Mesothelial cell of epicardium (in vitro differentiated cells): ENCODE data around the gene OSBPL5. TPM values are rescaled to one million over a fixed set of nuclear protein-coding genes. Genes with fewer than 3 reads are reported as not detected.
A peak's percentile ranks its signal among the peaks of the same experiment; 100 is the strongest.

Experiments
- DNase-seq, 2 experiments: peaks; one replicate each; pipeline ENCODE4 v3.0.0; 2021; ENCODE audit warnings: low spot score in 2 of 2; ENCODE audit not compliant: unreplicated experiment in 2 of 2
- H3K27ac Mint-ChIP-seq: 2 replicates; pipeline ENCODE4 v1.8.0; 2021; ENCODE audit warnings: mixed read lengths
- H3K27me3 Mint-ChIP-seq: 2 replicates; pipeline ENCODE4 v1.8.0; 2021; ENCODE audit warnings: low read depth, mixed read lengths
- H3K36me3 Mint-ChIP-seq: 2 replicates; pipeline ENCODE4 v1.8.0; 2021; ENCODE audit warnings: mixed read lengths
- H3K4me1 Mint-ChIP-seq: 2 replicates; pipeline ENCODE4 v1.8.0; 2021; ENCODE audit warnings: mixed read lengths
- H3K4me3 Mint-ChIP-seq: 2 replicates; pipeline ENCODE4 v1.8.0; 2021; ENCODE audit warnings: mild to moderate bottlenecking, moderate library complexity, mixed read lengths
- H3K9me3 Mint-ChIP-seq: 2 replicates; pipeline ENCODE4 v1.8.0; 2021; ENCODE audit warnings: mixed read lengths
- CTCF ChIP-seq: fragments of 200-600 bp; sonication (generic); IDR thresholded peaks from one replicate; pipeline ENCODE4 v1.5.0; 2021; ENCODE audit warnings: antibody characterized with exemption; ENCODE audit not compliant: unreplicated experiment
- total RNA-seq: library from RNA; stranded (reverse); gene quantifications from 3 replicates; pipeline ENCODE4 v1.2.1, GENCODE V29; 2021

Gene OSBPL5
- total RNA-seq, 1 donor from 2014 or later, result 37.1 TPM

DNA sequence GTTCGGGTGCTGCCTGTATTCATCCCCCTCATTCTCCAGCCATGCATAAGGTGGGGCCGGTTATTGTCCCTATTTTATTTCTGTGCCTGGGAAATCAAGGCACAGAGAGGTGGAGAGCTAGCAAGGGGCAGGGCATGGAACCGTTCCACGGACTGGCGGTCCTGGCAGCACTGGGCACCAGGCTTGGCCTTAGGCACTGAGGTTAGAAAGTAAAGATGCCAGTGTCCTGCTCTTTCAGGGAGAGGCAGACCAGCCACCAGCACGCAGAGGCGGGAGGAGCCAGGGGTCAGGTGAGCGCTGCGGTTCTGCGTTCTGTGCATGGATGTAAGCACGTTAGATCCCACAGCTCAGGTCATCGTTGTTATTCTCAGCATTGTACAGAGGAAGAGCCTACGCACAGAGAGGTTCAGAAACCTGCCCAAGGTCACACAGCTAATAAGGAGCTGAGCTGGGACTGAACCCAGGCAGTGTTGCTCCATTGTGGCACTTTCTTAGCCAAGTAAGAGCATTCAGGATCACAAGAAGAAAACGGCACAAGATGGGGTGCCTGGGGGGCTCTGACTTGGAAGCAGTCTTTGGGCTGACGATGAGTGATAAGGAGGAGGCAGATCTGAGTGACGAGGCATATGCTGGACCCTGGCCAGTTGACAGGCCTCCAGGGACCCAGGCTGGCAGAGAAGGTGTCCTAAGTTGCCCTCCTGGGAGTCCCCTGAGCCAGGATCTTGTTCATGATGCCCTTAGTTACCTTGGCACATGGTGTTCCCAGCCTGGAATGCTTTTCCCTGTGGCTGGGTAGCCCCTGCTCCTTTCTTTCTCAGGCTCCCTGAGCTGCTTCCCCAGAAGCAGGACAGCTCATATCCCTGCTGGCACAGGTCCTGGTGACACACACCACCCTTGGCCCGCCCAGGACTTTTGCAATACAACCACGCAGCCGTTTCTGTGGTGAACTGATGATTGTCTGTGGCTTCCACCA is 41.1 kb downstream of the OSBPL5 start:
- DNase-seq, result no peak
- no peak overlapping the region for H3K4me3 Mint-ChIP-seq
- H3K36me3 Mint-ChIP-seq, result peaks cover 4% of the 10 kb centered on the region
- no peak for TF ChIP-seq CTCF
- H3K27ac Mint-ChIP-seq, result no peak overlapping the region
- H3K9me3 Mint-ChIP-seq, result no peaks in the 10 kb centered on the region
- no peaks in the 10 kb centered on the region for H3K27me3 Mint-ChIP-seq
- H3K4me1 Mint-ChIP-seq, result no peaks in the 10 kb centered on the region

DNA sequence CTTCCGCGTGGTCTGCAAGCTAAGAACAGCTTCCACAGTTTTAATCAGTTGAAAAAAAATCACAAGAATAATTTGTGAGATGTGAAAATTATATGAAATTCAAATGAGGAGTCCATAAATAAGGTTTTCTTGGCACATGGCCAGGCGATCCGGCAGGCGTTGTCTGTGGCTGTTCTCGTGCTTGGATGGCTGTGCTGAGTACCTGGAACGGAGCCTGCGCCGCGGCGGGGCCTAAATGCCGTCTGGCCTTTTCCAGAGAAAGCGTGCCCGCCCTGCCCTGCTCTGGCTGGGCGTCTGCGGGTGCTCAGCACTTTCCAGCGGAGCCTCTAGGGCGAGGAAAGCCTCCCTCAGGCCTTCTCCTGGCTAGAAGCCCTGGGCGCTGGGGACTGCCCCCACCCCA is 41.8 kb downstream of the OSBPL5 start:
- no peak overlapping the region for H3K4me3 Mint-ChIP-seq
- H3K27ac Mint-ChIP-seq, result no peak overlapping the region
- DNase-seq, result peak in 1 of 2 experiments; percentile 16
- H3K4me1 Mint-ChIP-seq, result no peaks in the 10 kb centered on the region
- H3K36me3 Mint-ChIP-seq, result peaks cover 4% of the 10 kb centered on the region
- H3K9me3 Mint-ChIP-seq, result peaks cover under 1% of the 10 kb centered on the region
- H3K27me3 Mint-ChIP-seq, result no peaks in the 10 kb centered on the region
- no peak for TF ChIP-seq CTCF

GRCh38 chr11:3122775-3123201 is 42.3 kb downstream of the OSBPL5 start:
- Mint-ChIP-seq H3K36me3 (peaks cover 10% of the 10 kb centered on the region), H3K4me1 (no peaks in the 10 kb centered on the region), H3K27me3 (no peaks in the 10 kb centered on the region), H3K4me3 (no peak overlapping the region), H3K9me3 (peaks cover 6% of the 10 kb centered on the region), H3K27ac (no peak overlapping the region)
- TF ChIP-seq CTCF, result no peak
- DNase-seq, result peak in 1 of 2 experiments; percentile 16

DNA sequence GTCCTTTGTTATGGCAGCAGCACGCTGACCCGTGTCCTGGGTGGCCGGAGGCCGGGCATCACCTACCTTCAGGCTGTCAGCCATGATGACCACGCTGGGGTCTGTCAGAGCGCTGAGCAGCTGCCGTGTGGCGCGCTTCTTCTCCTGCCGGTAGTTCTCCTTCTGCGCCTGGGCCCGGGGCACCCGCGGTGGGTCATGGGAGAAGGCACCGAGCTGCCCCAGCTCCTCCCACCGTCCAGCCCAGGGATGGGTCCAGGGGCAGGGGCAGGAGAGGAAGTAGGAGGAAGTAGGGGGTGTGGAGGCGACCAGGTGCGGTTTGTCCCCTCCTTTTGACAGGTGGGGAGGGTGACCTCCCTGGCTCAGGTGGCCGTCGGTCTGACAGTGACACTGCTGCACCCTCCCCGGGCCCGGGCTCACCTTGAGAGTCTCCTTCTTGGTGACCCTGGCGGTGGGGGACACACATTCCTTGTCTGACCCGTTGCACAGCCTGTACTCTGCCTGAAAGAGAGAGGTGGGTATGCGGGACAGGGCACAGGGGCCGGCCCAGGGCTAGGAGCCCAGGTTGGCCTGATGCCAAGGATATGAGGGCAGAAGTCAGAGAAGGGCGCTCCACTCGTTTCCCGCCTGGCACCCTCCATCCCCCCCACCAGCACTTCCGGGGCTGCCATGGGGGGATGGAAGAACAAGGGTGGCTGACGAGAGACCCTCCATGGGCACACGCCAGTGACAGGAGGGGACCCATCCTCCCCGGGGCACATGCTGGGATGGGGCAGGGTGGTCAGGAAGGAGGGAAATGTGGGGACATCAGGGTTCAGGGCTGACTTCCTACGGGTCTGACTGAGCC is 43.0 kb downstream of the OSBPL5 start:
- DNase-seq, result peak in 1 of 2 experiments; percentile 16
- H3K4me3 Mint-ChIP-seq, result no peak overlapping the region
- no peaks in the 10 kb centered on the region for H3K4me1 Mint-ChIP-seq
- no peaks in the 10 kb centered on the region for H3K27me3 Mint-ChIP-seq
- no peak overlapping the region for H3K27ac Mint-ChIP-seq
- TF ChIP-seq CTCF, result no peak
- peaks cover 11% of the 10 kb centered on the region for H3K9me3 Mint-ChIP-seq
- peaks cover 15% of the 10 kb centered on the region for H3K36me3 Mint-ChIP-seq

DNA sequence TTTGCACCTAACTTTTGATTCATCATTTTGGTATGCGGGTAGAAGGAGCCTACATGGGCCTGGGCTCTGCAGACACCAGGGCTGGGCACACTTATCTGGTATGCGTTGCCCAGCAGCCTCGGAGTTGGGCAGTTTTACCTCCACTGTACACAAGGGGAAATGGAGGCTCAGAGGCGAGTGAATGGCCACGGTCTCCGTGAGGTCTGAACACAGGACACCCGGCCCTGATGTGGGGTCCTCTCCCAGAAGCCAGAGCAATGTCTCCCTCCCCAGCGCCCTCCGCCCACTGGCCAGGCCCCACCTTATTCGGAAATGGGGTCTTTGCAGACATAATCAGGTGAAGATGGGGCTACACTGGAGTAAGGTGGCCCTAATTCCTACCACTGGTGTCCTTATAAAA is 43.7 kb downstream of the OSBPL5 start:
- Mint-ChIP-seq H3K27ac (no peak overlapping the region), H3K9me3 (peaks cover 11% of the 10 kb centered on the region), H3K27me3 (no peaks in the 10 kb centered on the region), H3K4me3 (no peak overlapping the region), H3K36me3 (peaks cover 18% of the 10 kb centered on the region), H3K4me1 (no peaks in the 10 kb centered on the region)
- no peak for TF ChIP-seq CTCF
- DNase-seq, result no peak
